SU-DHL-6 (cell line): ENCODE measurements around the gene ANKRD65.
"Not testable (repeated sequence)": the region's sequence is repeated elsewhere in the genome, so short reads cannot be mapped to it uniquely, and the experiment has no call there.

Experiments
- H2AFZ ChIP-seq: fragments of 200-600 bp; sonication (generic); 2 replicates; pipeline ENCODE4 v1.6.1; 2014; ENCODE audit warnings: low read depth, mild to moderate bottlenecking, moderate library complexity, mixed read lengths, antibody characterized with exemption, low read length; ENCODE audit not compliant: severe bottlenecking
- H3F3A ChIP-seq: fragments of 200-600 bp; shearing (Covaris generic); 2 replicates; pipeline ENCODE4 v1.6.0; 2016; ENCODE audit warnings: antibody characterized with exemption, mild to moderate bottlenecking; ENCODE audit not compliant: insufficient read depth
- H3K27ac ChIP-seq: fragments of 200-600 bp; sonication (generic); 2 replicates; pipeline ENCODE4 v1.5.1; 2016; ENCODE audit warnings: low read depth, mild to moderate bottlenecking, low read length, moderate library complexity, mixed read lengths
- H3K27me3 ChIP-seq: fragments of 200-600 bp; sonication (generic), shearing (Covaris generic); 2 replicates; pipeline ENCODE4 v1.6.0; 2014; ENCODE audit warnings: mild to moderate bottlenecking, low read length
- H3K36me3 ChIP-seq: fragments of 200-600 bp; sonication (generic); 2 replicates; pipeline ENCODE4 v1.6.1; 2014; ENCODE audit warnings: mild to moderate bottlenecking, low read length, mixed read lengths
- H3K4me2 ChIP-seq: fragments of 300-600, 200-600 bp; shearing (Covaris generic), sonication (generic); 2 replicates; pipeline ENCODE4 v1.6.0; 2014; ENCODE audit warnings: low read length, low read depth, mild to moderate bottlenecking; ENCODE audit not compliant: poor library complexity, severe bottlenecking
- H3K4me3 ChIP-seq: fragments of 200-600 bp; sonication (generic); 2 replicates; pipeline ENCODE4 v1.5.1; 2014; ENCODE audit warnings: antibody characterized with exemption, low read length, mild to moderate bottlenecking, mixed read lengths; ENCODE audit not compliant: insufficient read depth, poor library complexity, severe bottlenecking
- H3K79me2 ChIP-seq: fragments of 200-600 bp; sonication (generic); 2 replicates; pipeline ENCODE4 v1.6.1; 2014; ENCODE audit warnings: mild to moderate bottlenecking, low read length, moderate library complexity; ENCODE audit not compliant: insufficient read depth
- H3K9ac ChIP-seq: fragments of 200-600 bp; sonication (generic); 2 replicates; pipeline ENCODE4 v1.7.0; 2014; ENCODE audit warnings: mild to moderate bottlenecking, low read length
- H3K9me2 ChIP-seq: fragments of 200-600 bp; sonication (generic); replicated peaks from 2 replicates; pipeline ENCODE4 v1.6.1; 2014; ENCODE audit warnings: low read length; ENCODE audit not compliant: insufficient read depth
- H3K9me3 ChIP-seq: fragments of 200-600 bp; sonication (generic); 2 replicates; pipeline ENCODE4 v1.6.1; 2014; ENCODE audit warnings: low read length, mixed read lengths; ENCODE audit not compliant: insufficient read depth
- H4K20me1 ChIP-seq: fragments of 200-600 bp; sonication (generic); 2 replicates; pipeline ENCODE4 v1.6.1; 2014; ENCODE audit warnings: low read depth, mild to moderate bottlenecking, antibody characterized with exemption, low read length, moderate library complexity, mixed read lengths
- CTCF ChIP-seq: fragments of 200-600 bp; sonication (generic); IDR thresholded peaks from one replicate; pipeline ENCODE4 v1.5.1; 2017; ENCODE audit warnings: antibody characterized with exemption, mild to moderate bottlenecking, low read length, moderate library complexity; ENCODE audit not compliant: insufficient read depth, poor library complexity, severe bottlenecking
- EZH2phosphoT487 ChIP-seq: fragments of 200-600 bp; sonication (generic), shearing (Covaris generic); conservative IDR thresholded peaks from 2 replicates; pipeline ENCODE4 v1.6.1; 2018; ENCODE audit warnings: mild to moderate bottlenecking, antibody characterized with exemption, low read length, moderate library complexity, mixed read lengths

ANKRD65 gene

GRCh38 chr1:1461721-1462317 lies 40.7 kb upstream of the ANKRD65 start:
- no peak overlapping the region for H3K27ac ChIP-seq
- no peaks in the 10 kb centered on the region for H3K79me2 ChIP-seq
- H3K9me3 ChIP-seq, result no peaks in the 10 kb centered on the region
- no peak overlapping the region for H3K9ac ChIP-seq
- no peaks in the 10 kb centered on the region for H4K20me1 ChIP-seq
- no peak overlapping the region for H3K4me3 ChIP-seq
- H2AFZ ChIP-seq, result no peak overlapping the region
- H3K4me2 ChIP-seq, result no peak overlapping the region
- no peak for TF ChIP-seq EZH2phosphoT487
- TF ChIP-seq CTCF, result no peak
- H3K27me3 ChIP-seq, result no peaks in the 10 kb centered on the region
- no peaks in the 10 kb centered on the region for H3K9me2 ChIP-seq
- H3F3A ChIP-seq, result no peaks in the 10 kb centered on the region
- H3K36me3 ChIP-seq, result no peaks in the 10 kb centered on the region

GRCh38 chr1:1460540-1461130 lies 39.6 kb upstream of the ANKRD65 start:
- no peaks in the 10 kb centered on the region for H3K9me3 ChIP-seq
- no peak overlapping the region for H3K4me3 ChIP-seq
- H2AFZ ChIP-seq, result no peak overlapping the region
- no peaks in the 10 kb centered on the region for H3K9me2 ChIP-seq
- no peak overlapping the region for H3K9ac ChIP-seq
- H3K79me2 ChIP-seq, result no peaks in the 10 kb centered on the region
- TF ChIP-seq CTCF (no peak), EZH2phosphoT487 (no peak)
- no peaks in the 10 kb centered on the region for H3K27me3 ChIP-seq
- H4K20me1 ChIP-seq, result no peaks in the 10 kb centered on the region
- no peaks in the 10 kb centered on the region for H3F3A ChIP-seq
- no peaks in the 10 kb centered on the region for H3K36me3 ChIP-seq
- H3K27ac ChIP-seq, result no peak overlapping the region
- no peak overlapping the region for H3K4me2 ChIP-seq

- not testable (repeated sequence) for H3K9me3 ChIP-seq, H4K20me1 ChIP-seq
Measured at GRCh38 chr1:1459711-1460110, 38.6 kb upstream of the ANKRD65 start.

GRCh38 chr1:1459156-1459555 lies 38.1 kb upstream of the ANKRD65 start:
- H3K4me2 ChIP-seq, H4K20me1 ChIP-seq, H3K79me2 ChIP-seq, H3K9me3 ChIP-seq, H3K9ac ChIP-seq, H3F3A ChIP-seq, H3K27me3 ChIP-seq, H3K9me2 ChIP-seq, H3K27ac ChIP-seq, H2AFZ ChIP-seq, H3K4me3 ChIP-seq, H3K36me3 ChIP-seq: not testable (repeated sequence)

More at GRCh38 chr1:1459711-1460110, 38.6 kb upstream of the ANKRD65 start:
- not testable (repeated sequence) for H3K27me3 ChIP-seq, H3K27ac ChIP-seq, H3K79me2 ChIP-seq, H3K9ac ChIP-seq, H3K9me2 ChIP-seq, H2AFZ ChIP-seq, H3K4me2 ChIP-seq, H3K4me3 ChIP-seq, H3F3A ChIP-seq, H3K36me3 ChIP-seq

GRCh38 chr1:1456683-1457255 lies 35.7 kb upstream of the ANKRD65 start:
- not testable (repeated sequence) for H3K9ac ChIP-seq, H3K27ac ChIP-seq, H3K27me3 ChIP-seq, H3K4me3 ChIP-seq, H3K9me2 ChIP-seq, H3K9me3 ChIP-seq, H3F3A ChIP-seq, H3K36me3 ChIP-seq, H3K79me2 ChIP-seq, H4K20me1 ChIP-seq, H3K4me2 ChIP-seq, H2AFZ ChIP-seq

- not testable (repeated sequence) for H3K9me3 ChIP-seq, H3F3A ChIP-seq, H3K79me2 ChIP-seq, H3K9me2 ChIP-seq, H3K4me3 ChIP-seq, H3K4me2 ChIP-seq, H3K9ac ChIP-seq, H2AFZ ChIP-seq, H3K36me3 ChIP-seq, H3K27ac ChIP-seq, H3K27me3 ChIP-seq, H4K20me1 ChIP-seq
Measured at GRCh38 chr1:1455934-1456333, 34.9 kb upstream of the ANKRD65 start.
